Measurements from ENCODE around the gene PICALM. TPM values are rescaled to one million over a fixed set of nuclear protein-coding genes. Genes with fewer than 3 reads are reported as not detected.

The PICALM gene
- total RNA-seq, 4 donors from 2014 or later, result 237 to 286 (median 263) TPM

DNA sequence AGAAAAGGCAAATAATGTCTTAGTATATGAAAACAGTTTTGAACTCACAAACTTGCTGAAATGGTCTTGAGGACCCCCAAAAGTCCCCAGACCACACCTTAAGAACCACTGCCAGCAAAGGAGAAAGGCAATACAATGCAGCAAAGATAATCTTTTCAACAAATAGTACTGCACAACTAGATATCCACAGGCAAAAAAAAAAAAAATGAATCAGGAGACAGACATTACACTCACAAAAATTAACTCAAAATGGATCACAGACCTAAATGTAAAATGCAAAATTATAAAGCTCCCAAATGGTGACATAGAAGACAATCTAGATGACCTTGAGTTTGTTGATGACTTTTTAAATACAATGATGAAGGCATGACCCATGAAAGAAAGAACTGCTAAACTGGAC, 8.3 kb downstream of the PICALM start:
- TF ChIP-seq EP300 (IDR thresholded peaks at IDR 0.05), result no peak
- TF ChIP-seq POLR2A (IDR thresholded peaks at IDR 0.05), result no peak
- no peak for TF ChIP-seq CTCF (IDR thresholded peaks at IDR 0.05)
- TF ChIP-seq POLR2AphosphoS5 (IDR thresholded peaks at IDR 0.05), result no peak
- no peak overlapping the region for H3K27ac ChIP-seq
- no peaks in the 10 kb centered on the region for H3K27me3 ChIP-seq
- no peaks in the 10 kb centered on the region for H3K9me3 ChIP-seq
- peaks cover 14 to 85% (median 25%) of the 10 kb centered on the region in 3 donors for H3K4me1 ChIP-seq
- H3K36me3 ChIP-seq, result no peaks in the 10 kb centered on the region
- no peak overlapping the region for H3K4me3 ChIP-seq
- no peak for ATAC-seq

DNA sequence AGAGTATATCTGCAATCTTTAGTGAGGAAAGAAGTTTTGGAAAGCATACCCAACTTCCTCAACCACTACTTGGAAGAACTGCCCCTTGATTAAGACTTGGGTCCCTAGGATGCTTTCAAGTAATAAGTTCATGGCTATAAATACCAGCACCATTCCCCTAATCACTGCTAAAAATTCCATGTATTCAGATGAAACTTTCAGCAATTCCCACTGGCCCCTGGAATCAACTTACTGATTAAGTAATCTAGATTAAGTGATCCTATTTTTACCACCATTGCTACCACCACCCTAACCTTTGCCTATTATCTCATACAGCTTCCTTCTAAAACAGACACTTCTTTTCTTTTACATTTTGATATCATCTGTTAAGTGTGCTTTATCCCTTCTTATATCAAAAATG, 10.5 kb downstream of the PICALM start:
- no peak overlapping the region for H3K27ac ChIP-seq
- H3K4me3 ChIP-seq, result no peak overlapping the region
- H3K9me3 ChIP-seq, result no peaks in the 10 kb centered on the region
- ATAC-seq, result no peak
- peaks cover 19 to 85% (median 31%) of the 10 kb centered on the region in 3 donors for H3K4me1 ChIP-seq
- H3K36me3 ChIP-seq, result no peaks in the 10 kb centered on the region
- TF ChIP-seq POLR2A (IDR thresholded peaks at IDR 0.05) (no peak), EP300 (IDR thresholded peaks at IDR 0.05) (no peak), CTCF (IDR thresholded peaks at IDR 0.05) (no peak), POLR2AphosphoS5 (IDR thresholded peaks at IDR 0.05) (no peak)
- no peaks in the 10 kb centered on the region for H3K27me3 ChIP-seq

DNA sequence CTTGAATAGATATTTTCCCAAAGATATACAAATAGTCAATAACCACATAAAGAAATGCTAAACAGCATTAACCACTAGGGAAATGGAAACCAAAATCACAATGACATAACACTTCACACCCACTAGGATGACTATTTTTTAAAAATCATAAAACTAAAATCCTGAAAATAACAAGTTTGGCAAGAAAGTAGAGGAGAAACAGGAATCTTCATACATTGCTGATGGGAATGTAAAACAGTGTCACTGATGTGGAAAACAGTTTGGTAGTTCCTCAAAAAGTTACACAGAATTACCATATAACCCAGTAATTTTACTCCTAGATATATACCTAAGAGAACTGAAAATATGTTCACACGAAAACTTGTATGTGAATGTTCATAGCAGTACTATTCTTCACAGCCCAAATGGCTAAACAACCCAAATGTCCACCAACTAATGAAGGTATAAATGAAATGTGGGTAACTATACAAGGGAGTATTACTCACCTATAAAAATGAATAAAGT, 12.5 kb downstream of the PICALM start:
- H3K4me3 ChIP-seq, result no peak overlapping the region
- H3K27me3 ChIP-seq, result no peaks in the 10 kb centered on the region
- H3K27ac ChIP-seq, result no peak overlapping the region
- TF ChIP-seq POLR2A (IDR thresholded peaks at IDR 0.05), result no peak
- H3K4me1 ChIP-seq, result peaks cover 18 to 85% (median 34%) of the 10 kb centered on the region in 3 donors
- H3K9me3 ChIP-seq, result no peaks in the 10 kb centered on the region
- H3K36me3 ChIP-seq, result no peaks in the 10 kb centered on the region
- ATAC-seq, result no peak
- WGBS, 2 donors (ENCODE audit: low coverage in 1 of 2), result 78 to 87% methylated on average over 1 of the region's 1 CpG

DNA sequence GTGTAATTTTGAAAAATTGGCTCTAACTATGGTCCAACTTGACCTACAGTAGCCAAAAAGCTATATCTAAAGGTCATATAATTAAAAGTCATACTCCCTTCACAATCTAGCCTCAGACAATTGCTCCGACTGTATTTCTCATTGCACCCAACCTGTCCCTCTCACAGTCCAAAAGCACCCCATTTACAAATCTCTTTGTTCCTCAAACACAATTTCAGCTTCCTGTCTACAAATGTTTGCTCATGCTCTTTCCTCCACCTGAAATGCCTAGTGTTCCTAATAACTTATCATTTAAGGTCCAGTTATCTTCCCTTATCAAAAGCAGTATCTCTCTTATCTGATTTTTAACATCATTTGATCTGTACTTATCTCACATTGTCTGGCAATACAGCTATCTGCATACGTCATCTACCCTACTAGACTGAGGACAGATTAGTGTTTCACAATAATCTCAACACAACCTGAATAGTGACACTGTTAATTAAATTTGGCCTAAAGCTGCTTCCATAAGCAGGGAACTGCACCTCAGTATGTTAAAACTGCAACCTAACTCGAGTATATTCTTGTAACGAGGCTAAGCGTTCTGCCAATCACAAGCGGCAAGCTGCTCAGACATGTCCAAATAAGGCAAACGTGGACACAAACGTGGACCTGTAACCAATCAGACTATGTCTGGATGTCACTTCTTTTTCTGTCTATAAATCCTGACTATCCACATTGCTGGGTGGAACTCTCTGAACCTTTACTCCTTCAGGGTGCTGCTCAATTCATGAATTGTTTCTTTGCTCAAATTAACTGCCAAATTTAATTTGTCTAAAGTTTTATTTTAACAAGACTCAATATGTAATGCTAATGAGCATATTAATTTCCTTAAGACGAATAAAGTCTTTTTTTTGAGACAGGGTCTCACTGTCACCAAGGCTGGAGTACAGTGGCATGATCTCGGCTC, 15.9 kb downstream of the PICALM start:
- ATAC-seq, result no peak
- H3K27me3 ChIP-seq, result no peaks in the 10 kb centered on the region
- no peak overlapping the region for H3K4me3 ChIP-seq
- WGBS, 2 donors (ENCODE audit: low coverage in 1 of 2), result 71 to 77% methylated on average over 10 of the region's 10 CpGs
- peaks cover 9 to 88% (median 25%) of the 10 kb centered on the region in 3 donors for H3K4me1 ChIP-seq
- no peaks in the 10 kb centered on the region for H3K9me3 ChIP-seq
- no peak overlapping the region for H3K27ac ChIP-seq
- no peaks in the 10 kb centered on the region for H3K36me3 ChIP-seq
- no peak for TF ChIP-seq CTCF (IDR thresholded peaks at IDR 0.05)
- no peak for TF ChIP-seq POLR2AphosphoS5 (IDR thresholded peaks at IDR 0.05)
- no peak for TF ChIP-seq POLR2A (IDR thresholded peaks at IDR 0.05)
- no peak for TF ChIP-seq EP300 (IDR thresholded peaks at IDR 0.05)

DNA sequence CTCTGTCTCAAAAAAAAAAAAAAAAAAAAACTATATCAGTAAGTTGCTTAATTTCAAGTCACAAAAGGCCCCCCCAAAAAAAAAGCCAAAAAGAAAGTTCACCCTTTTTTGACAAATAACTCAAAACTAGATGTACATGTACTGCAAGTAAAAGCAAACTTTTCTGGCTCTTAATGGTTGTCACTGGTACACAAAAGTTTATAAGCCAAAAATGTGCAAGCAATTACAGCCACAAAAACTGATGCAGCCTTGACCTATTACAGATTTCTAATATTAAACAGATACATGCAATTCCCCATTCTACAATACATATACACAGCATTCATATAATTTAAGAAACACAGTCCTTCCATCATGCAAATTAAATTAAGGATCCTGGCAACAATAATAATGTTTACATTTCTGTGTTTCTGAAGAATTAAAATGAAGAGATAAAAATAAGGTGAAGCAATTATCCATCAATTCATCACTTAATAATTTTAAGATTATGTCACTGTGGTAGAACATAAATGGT, 18.6 kb downstream of the PICALM start:
- Histone ChIP-seq H3K9me3 (no peaks in the 10 kb centered on the region), H3K4me1 (peaks cover 17 to 98% (median 41%) of the 10 kb centered on the region in 3 donors), H3K36me3 (no peaks in the 10 kb centered on the region), H3K27me3 (no peaks in the 10 kb centered on the region), H3K27ac (no peak overlapping the region), H3K4me3 (no peak overlapping the region)
- no peak for ATAC-seq
- TF ChIP-seq EP300 (IDR thresholded peaks at IDR 0.05) (no peak), POLR2AphosphoS5 (IDR thresholded peaks at IDR 0.05) (no peak), POLR2A (IDR thresholded peaks at IDR 0.05) (no peak), CTCF (IDR thresholded peaks at IDR 0.05) (no peak)

All from gastroesophageal sphincter (tissue), 4 donors.